Stimulated activated CD8-positive, alpha-beta memory T cell treated with anti-CD3 and anti-CD28 coated beads, Interleukin-2, amount 100 ng/mL, for 1 hour (primary cell): Measurements from ENCODE around the gene CCDC68.
"Not testable (repeated sequence)": the region's sequence is repeated elsewhere in the genome, so short reads cannot be mapped to it uniquely, and the experiment has no call there.

Source experiments
- DNase-seq, 2 donors: peaks; one replicate each; pipeline ENCODE4 v3.0.0-alpha.2; 2020; ENCODE audit warnings: low read depth in 2 of 2

The CCDC68 gene

DNA sequence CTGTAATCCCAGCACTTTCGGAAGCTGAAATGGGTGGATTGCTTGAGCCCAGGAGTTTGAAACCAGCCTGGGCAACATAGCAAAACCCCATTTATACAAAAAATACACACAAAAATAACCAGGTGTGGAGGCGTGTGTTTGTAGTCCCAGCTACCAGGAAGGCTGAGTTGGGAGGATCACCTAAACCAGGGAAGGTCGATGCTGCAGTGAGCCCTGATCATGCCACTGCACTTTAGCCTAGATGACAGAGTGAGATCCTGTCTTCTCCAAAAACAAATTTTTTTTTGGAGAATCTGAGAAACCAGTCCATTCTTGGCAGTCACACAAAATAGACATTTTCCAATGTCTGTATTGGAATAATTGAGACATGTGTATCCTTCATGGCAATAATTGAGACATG lies 84.2 kb downstream of the CCDC68 start:
- DNase-seq: no peak

DNA sequence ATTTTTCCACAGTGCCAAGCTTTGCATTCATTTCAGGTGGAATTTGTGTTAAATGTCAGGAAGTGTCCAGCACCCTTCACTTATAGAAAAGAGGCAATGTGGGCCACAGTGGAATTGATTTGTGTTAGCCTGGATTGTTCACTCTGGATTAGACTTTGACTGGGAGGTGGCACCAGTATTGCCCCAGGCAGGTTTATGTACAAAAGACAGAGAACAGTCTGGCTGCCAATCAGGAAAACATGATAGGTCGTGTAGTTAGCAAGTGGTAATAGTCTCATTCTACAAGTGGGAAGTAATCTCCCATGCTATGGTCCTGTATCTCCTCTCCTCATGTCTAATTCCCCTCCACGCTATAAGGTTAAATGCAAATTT lies 85.4 kb downstream of the CCDC68 start:
- no peak for DNase-seq

DNA sequence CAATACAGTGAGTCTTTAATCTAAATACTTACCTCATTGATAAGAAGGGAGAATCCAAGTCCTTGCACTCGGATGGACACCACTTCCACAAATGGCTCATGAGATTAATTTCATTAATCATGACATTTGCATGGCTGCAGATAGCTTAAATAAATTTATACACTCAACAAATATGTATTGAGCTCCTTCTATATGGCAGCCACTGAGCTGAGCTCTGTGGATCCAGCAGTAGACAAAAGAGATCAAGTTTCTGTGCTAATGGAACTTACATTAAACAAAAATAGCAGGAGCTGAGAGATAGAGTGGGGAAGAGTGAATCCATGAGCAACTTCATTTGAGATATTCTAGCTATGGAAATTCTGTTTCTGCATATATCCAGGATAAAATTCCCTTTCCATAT lies 86.6 kb downstream of the CCDC68 start:
- DNase-seq: no peak

DNA sequence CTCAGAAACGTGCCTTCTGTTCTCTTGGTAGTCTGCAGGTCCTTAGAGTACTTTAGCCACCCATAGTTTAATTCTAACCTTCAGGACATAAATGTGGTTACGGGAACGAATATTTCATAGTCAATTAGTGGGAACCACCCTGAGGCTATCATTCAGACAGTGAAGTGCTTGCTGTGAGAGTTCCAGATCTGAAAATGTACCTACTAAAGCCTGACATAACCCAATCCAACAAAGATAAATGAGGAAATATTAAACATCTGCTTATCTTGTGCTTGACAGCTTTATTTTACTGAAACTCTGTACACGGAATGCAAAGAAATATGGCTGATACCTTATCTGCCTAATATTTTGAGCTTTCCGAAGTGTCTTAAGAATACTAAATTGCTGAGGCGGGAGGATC lies 88.0 kb downstream of the CCDC68 start:
- DNase-seq: no peak

DNA sequence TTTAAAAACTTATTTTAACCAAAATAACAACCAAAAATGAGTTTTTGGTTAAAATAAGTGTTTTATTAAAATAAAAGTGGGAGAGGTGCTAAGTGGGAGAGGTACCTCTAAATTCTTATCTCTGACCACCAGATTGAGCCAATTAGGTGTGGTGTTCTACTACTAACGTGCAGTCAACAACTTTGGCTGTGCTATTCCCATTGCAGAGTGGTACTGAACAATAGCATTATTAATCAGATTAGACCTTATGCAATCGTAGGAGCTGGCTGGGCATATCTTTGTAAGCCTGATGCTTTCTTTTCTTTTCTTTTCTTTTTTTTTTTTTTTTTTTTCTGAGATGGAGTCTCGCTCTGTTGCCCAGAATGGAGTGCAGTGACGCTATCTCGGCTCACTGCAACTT lies 92.1 kb downstream of the CCDC68 start:
- DNase-seq: no peak

DNA sequence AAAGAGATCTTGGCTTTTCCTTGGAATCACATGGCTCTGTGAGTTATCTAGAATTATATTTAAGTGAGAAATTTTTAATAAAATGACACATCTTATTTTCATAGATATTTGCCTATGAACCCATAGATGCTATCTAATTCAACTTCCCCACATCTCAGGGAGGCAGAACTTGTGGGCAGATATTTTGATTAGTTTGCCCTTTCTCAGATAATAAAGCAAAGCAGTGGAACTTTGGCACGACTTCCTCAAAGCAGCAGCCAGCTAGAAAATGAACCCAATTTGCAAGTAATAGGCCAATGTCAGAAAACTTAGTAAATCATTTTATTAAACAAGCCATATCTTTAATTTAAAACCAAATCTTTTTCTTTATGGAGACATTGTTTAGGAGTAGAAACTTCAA lies 98.3 kb downstream of the CCDC68 start:
- DNase-seq: no peak

DNA sequence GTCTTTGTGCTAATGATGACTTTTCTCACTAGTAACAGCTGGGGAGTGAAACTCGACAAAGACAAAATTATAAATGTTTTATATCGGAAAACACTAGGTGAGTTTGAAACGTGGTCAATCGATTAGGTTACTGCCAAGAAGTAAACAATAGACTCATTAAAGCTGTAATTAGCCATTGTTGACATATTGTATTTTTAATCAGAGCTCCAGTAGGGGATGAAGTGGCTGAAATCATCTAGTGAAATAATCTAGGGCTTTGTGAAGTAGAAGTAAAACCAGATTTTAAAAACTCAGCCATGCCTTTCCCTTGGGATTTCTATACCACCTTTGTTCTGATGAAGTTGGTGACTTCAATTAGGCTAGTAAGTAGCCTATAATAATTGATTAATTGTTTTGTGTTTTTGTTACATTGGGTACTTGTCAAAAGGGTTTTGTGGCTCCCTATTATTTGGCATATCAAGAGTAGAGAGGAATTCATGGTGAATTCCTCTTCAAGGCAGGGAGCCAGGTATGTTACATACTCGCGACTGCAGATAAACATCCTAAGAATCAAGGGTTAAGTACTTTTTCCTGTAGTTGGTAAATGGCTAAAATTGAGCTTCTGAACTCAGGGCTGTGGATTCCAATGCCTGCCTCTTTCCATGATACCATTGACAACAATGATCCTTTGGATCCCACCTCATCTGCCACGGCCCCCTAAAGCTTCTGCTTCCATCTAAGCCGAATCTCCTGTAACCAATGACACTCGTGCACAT lies 99.4 kb downstream of the CCDC68 start:
- DNase-seq: no peak

DNA sequence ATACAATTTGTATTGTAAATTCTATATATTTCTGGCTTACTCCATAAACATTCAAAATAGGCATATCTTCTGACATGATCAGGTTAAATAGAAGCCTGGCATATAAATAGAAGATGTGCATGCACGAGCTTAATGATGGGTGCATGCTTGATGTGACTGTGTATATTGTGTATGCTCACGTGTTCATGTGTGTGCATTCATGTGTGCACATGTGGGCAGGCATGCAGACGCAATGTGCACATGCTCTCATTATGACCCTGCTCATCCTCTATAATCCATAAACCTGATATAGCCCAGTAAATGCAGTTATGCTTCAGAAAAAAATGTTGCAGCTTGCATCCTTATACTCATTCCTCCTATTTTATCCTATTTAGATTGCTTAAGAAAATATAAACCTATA lies 101.8 kb downstream of the CCDC68 start:
- no peak for DNase-seq

DNA sequence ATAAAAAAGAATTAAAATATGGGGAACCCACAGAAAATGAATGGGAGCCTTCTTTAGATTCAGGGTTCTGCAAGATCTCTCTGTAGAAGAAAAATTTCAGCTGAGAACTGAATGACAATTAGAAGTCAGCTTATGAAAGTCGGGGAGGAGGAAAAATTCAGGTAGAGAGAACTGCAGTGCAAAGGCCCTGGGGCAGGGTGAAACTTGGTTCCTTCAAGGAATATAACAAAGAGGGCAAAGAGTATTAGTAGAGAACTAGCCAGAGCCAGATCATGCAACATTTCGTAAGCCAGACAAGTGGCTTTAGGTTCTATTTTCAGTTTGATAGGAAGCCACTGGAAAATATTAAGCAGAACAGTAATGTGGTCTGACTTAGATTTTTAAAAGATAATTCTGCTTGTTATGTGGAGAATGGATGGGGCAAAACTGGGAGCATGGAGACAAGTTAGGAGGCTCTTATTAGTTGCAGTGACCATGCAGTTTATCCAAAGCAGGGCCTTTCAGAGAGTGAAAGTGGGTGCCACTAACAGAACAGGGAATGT lies 103.1 kb downstream of the CCDC68 start:
- no peak for DNase-seq

DNA sequence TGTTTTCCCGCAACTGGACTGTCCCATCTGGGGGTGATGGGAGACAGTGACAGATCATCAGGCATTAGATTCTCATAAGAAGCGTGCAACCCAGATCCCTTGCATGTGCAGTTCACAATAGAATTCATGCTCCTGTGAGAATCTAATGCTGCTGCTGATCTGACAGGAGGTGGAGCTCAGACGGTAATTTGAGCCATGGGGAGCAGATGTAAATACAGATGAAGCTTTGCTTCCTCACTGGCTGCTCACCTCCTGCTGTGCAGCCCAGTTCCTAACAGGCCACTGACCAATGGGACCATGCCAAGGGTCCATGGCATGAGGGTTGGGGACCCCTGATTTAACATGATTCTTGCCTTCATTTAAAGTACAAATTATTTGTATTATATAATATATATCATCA lies 104.2 kb downstream of the CCDC68 start:
- not testable (repeated sequence) for DNase-seq

DNA sequence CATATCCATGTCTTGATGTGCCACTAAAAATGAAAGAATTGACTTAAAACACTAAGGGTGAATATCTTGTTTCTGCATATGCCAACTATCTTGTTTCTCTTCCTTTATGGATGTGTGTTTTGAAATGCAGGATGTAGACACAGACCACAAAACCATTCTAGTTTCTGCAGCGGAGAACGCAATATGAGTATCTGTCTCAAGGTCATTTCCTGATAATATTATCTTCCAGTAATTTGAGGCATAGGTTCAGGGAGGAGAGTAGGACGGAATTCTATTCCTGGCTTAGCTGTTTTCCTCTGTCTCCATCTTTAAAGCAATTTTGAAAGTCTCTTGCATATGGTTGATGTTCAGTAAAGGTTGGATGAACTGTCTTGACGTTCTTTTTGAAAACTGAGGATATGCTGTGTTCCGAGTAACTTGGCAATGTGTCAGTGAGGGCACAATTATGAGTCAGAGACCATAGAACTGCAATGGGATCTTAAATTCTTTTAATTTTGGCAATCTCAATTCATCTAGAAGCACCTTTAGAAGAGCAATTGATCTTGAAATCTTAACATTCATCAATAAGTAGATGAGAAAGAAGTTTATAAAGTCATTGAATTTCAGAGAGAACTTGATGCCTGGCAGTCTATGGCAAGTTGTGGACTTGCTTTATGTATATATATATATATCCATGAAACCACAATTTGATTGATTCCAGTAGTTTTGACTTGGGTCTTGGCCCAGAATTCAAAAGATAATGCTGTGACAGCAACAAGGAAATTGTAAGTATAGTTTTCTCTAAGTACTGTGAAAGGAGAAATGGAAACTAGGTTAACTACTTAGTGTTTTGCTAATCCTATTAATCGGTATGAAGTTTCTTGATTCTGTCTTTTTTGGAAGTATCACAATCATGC lies 106.2 kb downstream of the CCDC68 start:
- DNase-seq: no peak
